WERI-Rb-1 (cell line): ENCODE measurements around the gene GFI1B.
"Not testable (repeated sequence)": the region's sequence is repeated elsewhere in the genome, so short reads cannot be mapped to it uniquely, and the experiment has no call there.

Source experiments
- DNase-seq: peaks from one replicate; pipeline ENCODE4 v3.0.0-alpha.2; 2020
- H3K27ac ChIP-seq: fragments of 250-450 bp; sonication (Bioruptor Pico); 2 replicates; pipeline ENCODE4 v1.5.1; 2020; ENCODE audit warnings: mild to moderate bottlenecking, moderate library complexity
- H3K27me3 ChIP-seq: fragments of 250-450 bp; sonication (Bioruptor Pico); 2 replicates; pipeline ENCODE4 v1.5.1; 2021; ENCODE audit warnings: mild to moderate bottlenecking, low read depth, moderate library complexity; ENCODE audit not compliant: insufficient read depth, severe bottlenecking
- H3K36me3 ChIP-seq: fragments of 250-450 bp; sonication (Bioruptor Pico); 2 replicates; pipeline ENCODE4 v1.5.1; 2020; ENCODE audit warnings: mild to moderate bottlenecking, moderate library complexity
- H3K4me3 ChIP-seq: 2 replicates; pipeline ENCODE4 v1.5.1; 2011; ENCODE audit warnings: low read depth, mild to moderate bottlenecking, control low read depth, low read length
- H3K9me3 ChIP-seq: fragments of 250-450 bp; sonication (Bioruptor Pico); 2 replicates; pipeline ENCODE4 v1.5.1; 2021; ENCODE audit warnings: mild to moderate bottlenecking, moderate library complexity; ENCODE audit not compliant: severe bottlenecking
- CTCF ChIP-seq: IDR thresholded peaks from 2 replicates; pipeline ENCODE4 v1.5.1; 2011; ENCODE audit warnings: low read depth, mild to moderate bottlenecking, control low read depth, inconsistent platforms, low read length

GFI1B gene

DNA sequence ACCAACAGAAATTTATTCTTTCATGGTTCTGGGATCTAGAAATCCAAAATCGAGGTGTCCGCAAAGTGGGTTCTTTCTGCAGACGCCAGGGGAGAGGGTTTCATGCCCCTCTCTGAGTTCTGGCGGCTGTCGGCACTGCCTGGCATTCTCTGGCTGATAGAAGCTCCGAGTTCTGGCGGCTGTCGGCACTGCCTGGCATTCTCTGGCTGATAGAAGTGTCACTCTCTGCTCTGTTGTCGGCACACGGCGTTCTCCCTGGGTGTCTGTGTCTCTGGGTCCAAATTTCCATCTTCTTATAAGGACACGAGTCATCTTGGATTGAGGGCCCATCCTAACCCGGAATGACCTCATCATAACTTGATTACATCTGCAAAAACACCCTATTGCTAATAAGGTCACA, 7.6 kb downstream of the GFI1B start:
- no peak for TF ChIP-seq CTCF
- no peak for DNase-seq
- Histone ChIP-seq H3K36me3 (no peaks in the 10 kb centered on the region), H3K9me3 (no peaks in the 10 kb centered on the region), H3K4me3 (no peak overlapping the region), H3K27me3 (no peaks in the 10 kb centered on the region), H3K27ac (no peak overlapping the region)

- no peaks in the 10 kb centered on the region for H3K27me3 ChIP-seq
- H3K9me3 ChIP-seq: no peaks in the 10 kb centered on the region
- no peaks in the 10 kb centered on the region for H3K36me3 ChIP-seq
- no peak overlapping the region for H3K4me3 ChIP-seq
- no peak for TF ChIP-seq CTCF
- DNase-seq: no peak
- H3K27ac ChIP-seq: no peak overlapping the region
Measured at GRCh38 chr9:132986640-132987620, 8.4 kb downstream of the GFI1B start.

DNA sequence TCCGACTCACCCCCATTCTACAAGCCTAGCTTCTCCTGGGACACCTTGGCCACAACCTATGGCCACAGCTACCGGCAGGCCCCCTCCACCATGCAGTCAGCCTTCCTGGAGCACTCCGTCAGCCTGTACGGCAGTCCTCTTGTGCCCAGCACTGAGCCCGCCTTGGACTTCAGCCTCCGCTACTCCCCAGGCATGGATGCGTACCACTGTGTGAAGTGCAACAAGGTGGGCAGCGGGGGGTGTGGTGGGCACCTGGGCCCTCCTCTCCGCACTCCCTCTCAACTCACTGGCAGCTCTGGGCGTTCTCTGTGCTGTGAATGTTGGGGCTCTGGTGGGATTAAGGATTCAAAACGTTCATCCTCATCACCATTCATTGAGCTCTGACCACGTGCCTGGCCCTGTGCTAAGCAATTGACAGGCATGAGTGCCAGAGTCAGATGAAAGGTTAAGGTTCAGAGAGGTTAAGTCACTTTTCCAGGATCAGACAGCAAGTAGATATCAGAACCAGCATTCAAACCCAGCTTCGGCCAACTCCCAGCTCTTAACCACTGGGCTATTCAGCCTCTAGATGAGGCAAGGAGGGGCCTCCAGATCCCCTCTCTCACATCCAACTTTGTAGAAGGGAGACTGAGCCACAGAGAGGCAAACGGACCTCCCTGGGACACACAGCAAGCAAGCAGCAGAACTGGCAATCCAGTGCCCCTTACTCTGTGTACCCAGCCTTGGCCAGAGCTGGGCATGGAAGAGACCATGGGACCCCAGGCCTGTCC, 9.9 kb downstream of the GFI1B start:
- H3K27me3 ChIP-seq: no peaks in the 10 kb centered on the region
- H3K9me3 ChIP-seq: no peaks in the 10 kb centered on the region

DNA sequence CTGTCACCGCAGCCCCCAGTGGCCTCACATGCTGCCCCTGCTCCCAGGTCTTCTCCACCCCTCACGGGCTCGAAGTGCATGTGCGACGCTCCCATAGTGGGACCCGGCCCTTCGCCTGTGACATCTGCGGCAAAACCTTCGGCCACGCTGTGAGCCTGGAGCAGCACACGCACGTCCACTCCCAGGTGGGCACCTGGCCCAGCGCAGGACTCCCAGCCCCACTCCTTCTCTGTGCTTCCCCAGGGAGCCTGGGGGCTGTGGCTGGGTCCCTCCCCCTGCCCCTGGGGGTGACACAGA, 10.5 kb downstream of the GFI1B start:
- TF ChIP-seq CTCF: no peak
- H3K27ac ChIP-seq: no peak overlapping the region
- DNase-seq: no peak
- H3K36me3 ChIP-seq: no peaks in the 10 kb centered on the region
- H3K4me3 ChIP-seq: no peak overlapping the region
- no peaks in the 10 kb centered on the region for H3K27me3 ChIP-seq
- H3K9me3 ChIP-seq: no peaks in the 10 kb centered on the region

More for the DNA sequence above, 9.9 kb downstream of the GFI1B start:
- DNase-seq: no peak
- H3K36me3 ChIP-seq: no peaks in the 10 kb centered on the region
- no peak overlapping the region for H3K4me3 ChIP-seq
- TF ChIP-seq CTCF: no peak
- H3K27ac ChIP-seq: no peak overlapping the region

- no peak overlapping the region for H3K4me3 ChIP-seq
- no peaks in the 10 kb centered on the region for H3K27me3 ChIP-seq
- no peak for DNase-seq
- no peak overlapping the region for H3K27ac ChIP-seq
- H3K9me3 ChIP-seq: no peaks in the 10 kb centered on the region
- no peaks in the 10 kb centered on the region for H3K36me3 ChIP-seq
- no peak for TF ChIP-seq CTCF
Measured at GRCh38 chr9:132989414-132989996, 11.0 kb downstream of the GFI1B start.

DNA sequence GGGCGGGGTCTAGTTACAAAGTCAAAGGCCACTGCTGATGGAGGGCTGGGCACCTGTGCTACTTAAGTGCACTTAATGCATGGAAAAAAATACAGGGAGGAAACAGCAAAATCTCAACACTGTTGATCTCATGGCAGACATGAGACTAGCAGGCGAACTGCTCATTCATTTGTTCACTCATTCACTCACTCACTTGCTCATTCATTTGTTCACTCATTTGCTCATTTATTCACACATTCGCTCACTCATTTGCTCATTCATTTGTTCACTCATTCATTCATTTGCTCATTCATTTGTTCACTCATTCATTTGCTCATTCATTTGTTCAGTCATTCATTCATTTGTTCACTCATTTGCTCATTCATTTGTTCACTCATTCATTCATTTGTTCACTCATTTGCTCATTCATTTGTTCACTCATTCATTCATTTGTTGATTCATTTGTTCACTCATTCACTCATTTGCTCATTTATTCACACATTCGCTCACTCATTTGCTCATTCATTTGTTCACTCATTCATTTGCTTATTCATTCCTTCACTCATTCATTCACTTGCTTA, 11.6 kb downstream of the GFI1B start:
- not testable (repeated sequence) for H3K4me3 ChIP-seq, DNase-seq, H3K9me3 ChIP-seq, H3K27me3 ChIP-seq, H3K27ac ChIP-seq, H3K36me3 ChIP-seq
